HG02943 (cell line): ENCODE measurements around the gene SAC3D1.
A peak's percentile ranks its signal among the peaks of the same experiment; 100 is the strongest.

ENCODE experiments used
- ATAC-seq: cut with Tn5 transposase; IDR thresholded peaks from one replicate; pipeline ENCODE4 v1.9.1; 2021; ENCODE audit warnings: mild to moderate bottlenecking, low read depth, moderate library complexity; ENCODE audit not compliant: unreplicated experiment

SAC3D1 gene

GRCh38 chr11:65058419-65059054, 17.5 kb downstream of the SAC3D1 start, which contains the start of gene NAALADL1:
Gene NAALADL1, minus strand, starts transcription at chr11:65058553. Its CDS starts 32 bp downstream, at chr11:65058521.
- no peak for ATAC-seq

- no peak for ATAC-seq
Measured at GRCh38 chr11:65059523-65059922, 18.5 kb downstream of the SAC3D1 start.

GRCh38 chr11:65059959-65060824, 19.2 kb downstream of the SAC3D1 start:
- ATAC-seq: no peak

- no peak for ATAC-seq
Measured at GRCh38 chr11:65060913-65061408, 20.0 kb downstream of the SAC3D1 start.

- no peak for ATAC-seq
Measured at GRCh38 chr11:65063532-65063931, 22.5 kb downstream of the SAC3D1 start.

- no peak for ATAC-seq
Measured at GRCh38 chr11:65064847-65065240, 23.8 kb downstream of the SAC3D1 start.

- ATAC-seq: no peak
Measured at GRCh38 chr11:65065851-65066250, 24.8 kb downstream of the SAC3D1 start.

- no peak for ATAC-seq
Measured at GRCh38 chr11:65066315-65066714, 25.3 kb downstream of the SAC3D1 start.

- no peak for ATAC-seq
Measured at GRCh38 chr11:65066805-65067291, 25.8 kb downstream of the SAC3D1 start.

- no peak for ATAC-seq
Measured at GRCh38 chr11:65067446-65067845, 26.4 kb downstream of the SAC3D1 start.

- ATAC-seq: no peak
Measured at GRCh38 chr11:65069217-65069616, 28.2 kb downstream of the SAC3D1 start.

GRCh38 chr11:65071907-65072630, 31.1 kb downstream of the SAC3D1 start:
- ATAC-seq: no peak

GRCh38 chr11:65072631-65072966, 31.6 kb downstream of the SAC3D1 start:
- ATAC-seq: no peak

GRCh38 chr11:65077451-65077850, 36.4 kb downstream of the SAC3D1 start:
- ATAC-seq: no peak

GRCh38 chr11:65078151-65078550, 37.1 kb downstream of the SAC3D1 start:
- ATAC-seq: no peak

- ATAC-seq: no peak
Measured at GRCh38 chr11:65078786-65079342, 37.9 kb downstream of the SAC3D1 start.

- peak; percentile 12 for ATAC-seq
Measured at GRCh38 chr11:65083134-65083833, 42.3 kb downstream of the SAC3D1 start.

GRCh38 chr11:65083834-65084597, 43.0 kb downstream of the SAC3D1 start, which contains the start of the genes CDCA5 and ZFPL1:
Gene CDCA5, minus strand, starts transcription at chr11:65084040. Its CDS starts 62 bp downstream, at chr11:65083978.
Gene ZFPL1, plus strand, starts transcription at chr11:65084222. Its CDS starts 477 bp downstream, at chr11:65084699.
- peak; percentile 71 for ATAC-seq
